K562 (cell line): ENCODE data around the gene SPAG9. TPM values are rescaled to one million over a fixed set of nuclear protein-coding genes. Genes with fewer than 3 reads are reported as not detected.

Experiments
- ASH1L ChIP-seq: fragments of 450-650 bp; IDR thresholded peaks from 2 replicates; pipeline ENCODE4 v1.6.1; 2018; ENCODE audit warnings: borderline replicate concordance, mild to moderate bottlenecking, low read depth; ENCODE audit not compliant: partially characterized antibody
- BACH1 ChIP-seq: fragments of 200-800 bp; sonication (Bioruptor generic); IDR thresholded peaks from 2 replicates; pipeline ENCODE4 v1.6.1; 2016; ENCODE audit warnings: missing genetic modification characterization, missing compliant biosample characterization
- EP300 ChIP-seq: IDR thresholded peaks from 2 replicates; pipeline ENCODE4 v1.6.1; 2012; ENCODE audit warnings: low read length, improper control_type of control experiment
- GABPA ChIP-seq: fragments of 200-800 bp; sonication (Bioruptor generic); conservative IDR thresholded peaks from 2 replicates; pipeline ENCODE4 v1.6.1; 2016; ENCODE audit warnings: low read depth, missing genetic modification characterization, missing compliant biosample characterization
- HIVEP1 ChIP-seq: fragments of 250-450 bp; sonication (Bioruptor Pico); IDR thresholded peaks from 2 replicates; pipeline ENCODE4 v1.4.0; 2020; ENCODE audit warnings: mild to moderate bottlenecking
- IFI16 ChIP-seq: fragments of 250-450 bp; sonication (Bioruptor Pico); IDR thresholded peaks from 2 replicates; pipeline ENCODE4 v2.1.2; 2022; ENCODE audit warnings: mild to moderate bottlenecking, inconsistent platforms
- LARP7 ChIP-seq: fragments of 450-650 bp; IDR thresholded peaks from 2 replicates; pipeline ENCODE4 v1.6.1; 2016
- MAFG ChIP-seq: fragments of 450-650 bp; conservative IDR thresholded peaks from 2 replicates; pipeline ENCODE4 v1.6.1; 2016; ENCODE audit warnings: missing genetic modification characterization, missing compliant biosample characterization
- NR4A1 ChIP-seq, 2 experiments: fragments of 250-450 bp in 1 of 2; fragments of 450-650 bp in 1 of 2; sonication (Bioruptor Pico) in 1 of 2; IDR thresholded peaks; 2 replicates each; pipeline versions ENCODE4 v1.4.0 to v1.6.1; 2016 to 2020; ENCODE audit warnings: mild to moderate bottlenecking in 2 of 2, missing compliant biosample characterization in 1 of 2, missing genetic modification characterization in 1 of 2, moderate library complexity in 1 of 2
- RNF2 ChIP-seq: sonication (generic); IDR thresholded peaks from 2 replicates; pipeline ENCODE4 v1.6.1; 2016
- SMAD4 ChIP-seq: fragments of 250-450 bp; sonication (Bioruptor Pico); conservative IDR thresholded peaks from 2 replicates; pipeline ENCODE4 v1.8.0; 2021; ENCODE audit warnings: inconsistent platforms, mild to moderate bottlenecking, moderate library complexity
- SRSF7 ChIP-seq: fragments of 200-400 bp; formaldehyde crosslinking; optimal IDR thresholded peaks from 2 replicates; pipeline ENCODE3; 2017; ENCODE audit warnings: mild to moderate bottlenecking, low read depth, low read length
- polyA plus RNA-seq, 8 experiments: library from polyadenylated mRNA; depleted of rRNA in 4 of 8; stranded (reverse) in 5 of 8; unstranded in 3 of 8; fragments of >200 nt; fragmentation: Nextera tagmentation in 2 of 8; fragmentation: Illumina TruSeq in 1 of 8; extraction: Ambion mirVana in 2 of 8; extraction: Trizol in 1 of 8; gene quantifications; 2 replicates each; pipeline versions ENCODE4 v1.2.1 to v1.2.3, GENCODE V29; 2011 to 2014; ENCODE audit warnings: inconsistent platforms in 1 of 8, missing spikeins in 1 of 8
- total RNA-seq, 7 experiments: library from RNA; depleted of rRNA in 6 of 7; stranded (reverse); fragments of >200 nt in 6 of 7; fragmentation: Illumina TruSeq in 2 of 7; extraction: Trizol in 2 of 7; gene quantifications; 2 replicates each; pipeline versions ENCODE4 v1.2.1 to v1.2.3, GENCODE V29; 2011 to 2021; ENCODE audit warnings: low replicate concordance in 1 of 7
- TF ChIP-seq, protein P1 (sequence below): fragments of 450-650 bp; IDR thresholded peaks from 2 replicates; pipeline ENCODE4 v1.6.1; 2016
- TF ChIP-seq, protein P2 (sequence below), 2 experiments: fragments of 250-450 bp in 1 of 2; fragments of 450-650 bp in 1 of 2; sonication (Bioruptor Pico) in 1 of 2; IDR thresholded peaks; 2 replicates each; pipeline versions ENCODE4 v1.6.1 to v1.8.0; 2016 to 2021; ENCODE audit warnings: mild to moderate bottlenecking in 2 of 2, moderate library complexity in 2 of 2, missing compliant biosample characterization in 1 of 2, missing genetic modification characterization in 1 of 2
- TF ChIP-seq, protein P3 (sequence below): fragments of 250-450 bp; sonication (Bioruptor Pico); IDR thresholded peaks from 2 replicates; pipeline ENCODE4 v1.8.0; 2022; ENCODE audit warnings: moderate library complexity, mild to moderate bottlenecking, inconsistent platforms
- TF ChIP-seq, protein P4 (sequence below), 2 experiments: fragments of 450-650 bp; IDR thresholded peaks; 2 replicates each; pipeline ENCODE4 v1.6.1; 2016
- TF ChIP-seq, protein P5 (sequence below): fragments of 450-650 bp; IDR thresholded peaks from 2 replicates; pipeline ENCODE4 v1.6.1; 2017; ENCODE audit warnings: antibody characterized with exemption, mild to moderate bottlenecking

The SPAG9 gene
- total and polyA plus RNA-seq, 9 of the 15 experiments (the other 6 are each of a cell fraction or from before 2014, with no cell fraction given): 12.2 to 99.2 (median 58.2) TPM

DNA sequence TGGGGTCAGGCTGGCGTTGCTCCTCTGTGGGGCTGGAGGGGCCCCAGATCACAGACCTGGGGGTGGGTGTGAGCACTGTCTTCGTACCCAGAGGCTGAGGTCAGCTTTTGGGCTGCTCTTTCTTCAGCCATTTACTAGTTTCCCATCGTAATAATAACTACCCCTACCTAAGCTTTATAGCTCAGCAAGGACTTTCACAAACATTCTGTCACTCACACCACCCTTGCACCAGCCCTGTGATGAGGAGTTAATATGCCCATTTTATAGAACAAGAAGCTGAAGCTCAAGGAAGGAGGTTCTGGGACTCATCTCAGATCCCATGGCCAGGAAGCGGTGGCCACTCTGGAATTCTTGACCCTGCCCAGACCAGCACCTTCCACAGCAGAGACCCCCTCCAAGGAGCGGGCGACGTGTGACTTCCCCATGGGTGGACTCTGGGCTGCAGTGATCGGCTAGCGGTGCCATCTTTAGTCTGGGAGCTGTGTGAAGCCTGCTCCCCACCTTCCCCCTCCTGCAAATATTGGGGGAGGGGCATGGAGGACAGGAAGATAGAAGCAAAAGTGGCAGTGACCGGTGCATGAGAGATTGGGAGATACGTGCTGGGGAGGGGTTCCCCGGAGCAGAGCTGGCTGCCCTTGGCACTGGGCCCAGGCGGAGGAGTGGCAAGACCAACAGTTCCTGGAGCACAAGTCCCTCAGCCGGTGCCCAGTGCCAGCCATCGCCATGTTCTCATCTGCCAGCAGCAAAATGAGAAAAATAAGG lies 172.7 kb downstream of the SPAG9 start (continued):
- TF ChIP-seq BACH1 (tag): 0 out of 2 replicates have a peak, but pooled peaks have one; percentile 19
- TF ChIP-seq, protein P1, sequence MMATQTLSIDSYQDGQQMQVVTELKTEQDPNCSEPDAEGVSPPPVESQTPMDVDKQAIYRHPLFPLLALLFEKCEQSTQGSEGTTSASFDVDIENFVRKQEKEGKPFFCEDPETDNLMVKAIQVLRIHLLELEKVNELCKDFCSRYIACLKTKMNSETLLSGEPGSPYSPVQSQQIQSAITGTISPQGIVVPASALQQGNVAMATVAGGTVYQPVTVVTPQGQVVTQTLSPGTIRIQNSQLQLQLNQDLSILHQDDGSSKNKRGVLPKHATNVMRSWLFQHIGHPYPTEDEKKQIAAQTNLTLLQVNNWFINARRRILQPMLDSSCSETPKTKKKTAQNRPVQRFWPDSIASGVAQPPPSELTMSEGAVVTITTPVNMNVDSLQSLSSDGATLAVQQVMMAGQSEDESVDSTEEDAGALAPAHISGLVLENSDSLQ: peak; percentile 44; the same call in 1 of the 2 replicates
- TF ChIP-seq, protein P2, sequence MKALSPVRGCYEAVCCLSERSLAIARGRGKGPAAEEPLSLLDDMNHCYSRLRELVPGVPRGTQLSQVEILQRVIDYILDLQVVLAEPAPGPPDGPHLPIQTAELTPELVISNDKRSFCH (CRISPR knock-in tag; IDR thresholded peaks at IDR 0.05): no peak
- TF ChIP-seq, protein P2 (tag; IDR thresholded peaks at IDR 0.05): peak; percentile 48; the same call in 1 of the 2 replicates
- TF ChIP-seq, protein P3, sequence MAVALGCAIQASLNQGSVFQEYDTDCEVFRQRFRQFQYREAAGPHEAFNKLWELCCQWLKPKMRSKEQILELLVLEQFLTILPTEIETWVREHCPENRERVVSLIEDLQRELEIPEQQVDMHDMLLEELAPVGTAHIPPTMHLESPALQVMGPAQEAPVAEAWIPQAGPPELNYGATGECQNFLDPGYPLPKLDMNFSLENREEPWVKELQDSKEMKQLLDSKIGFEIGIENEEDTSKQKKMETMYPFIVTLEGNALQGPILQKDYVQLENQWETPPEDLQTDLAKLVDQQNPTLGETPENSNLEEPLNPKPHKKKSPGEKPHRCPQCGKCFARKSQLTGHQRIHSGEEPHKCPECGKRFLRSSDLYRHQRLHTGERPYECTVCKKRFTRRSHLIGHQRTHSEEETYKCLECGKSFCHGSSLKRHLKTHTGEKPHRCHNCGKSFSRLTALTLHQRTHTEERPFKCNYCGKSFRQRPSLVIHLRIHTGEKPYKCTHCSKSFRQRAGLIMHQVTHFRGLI: 0 out of 2 replicates have a peak, but pooled peaks have one; percentile 19
- 0 out of 2 replicates have a peak, but pooled peaks have one; percentile 57 for TF ChIP-seq HIVEP1
- TF ChIP-seq, protein P4, sequence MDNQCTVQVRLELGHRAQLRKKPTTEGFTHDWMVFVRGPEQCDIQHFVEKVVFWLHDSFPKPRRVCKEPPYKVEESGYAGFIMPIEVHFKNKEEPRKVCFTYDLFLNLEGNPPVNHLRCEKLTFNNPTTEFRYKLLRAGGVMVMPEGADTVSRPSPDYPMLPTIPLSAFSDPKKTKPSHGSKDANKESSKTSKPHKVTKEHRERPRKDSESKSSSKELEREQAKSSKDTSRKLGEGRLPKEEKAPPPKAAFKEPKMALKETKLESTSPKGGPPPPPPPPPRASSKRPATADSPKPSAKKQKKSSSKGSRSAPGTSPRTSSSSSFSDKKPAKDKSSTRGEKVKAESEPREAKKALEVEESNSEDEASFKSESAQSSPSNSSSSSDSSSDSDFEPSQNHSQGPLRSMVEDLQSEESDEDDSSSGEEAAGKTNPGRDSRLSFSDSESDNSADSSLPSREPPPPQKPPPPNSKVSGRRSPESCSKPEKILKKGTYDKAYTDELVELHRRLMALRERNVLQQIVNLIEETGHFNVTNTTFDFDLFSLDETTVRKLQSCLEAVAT (IDR thresholded peaks at IDR 0.05): 0 out of 4 replicates have a peak, but pooled peaks of 1 of the 2 experiments have one; percentile 13
- peak; percentile 23; the same call in 1 of the 2 replicates for TF ChIP-seq SMAD4 (CRISPR knock-in tag)
- TF ChIP-seq RNF2: no peak
- no peak for TF ChIP-seq ASH1L
- TF ChIP-seq SRSF7: no peak
- TF ChIP-seq EP300: peak; percentile 31; the same call in 1 of the 2 replicates
- TF ChIP-seq MAFG (tag): 0 out of 2 replicates have a peak, but pooled peaks have one; percentile 3
- no peak for TF ChIP-seq LARP7
- no peak for TF ChIP-seq IFI16 (CRISPR knock-in tag)
- TF ChIP-seq GABPA: 0 out of 2 replicates have a peak, but pooled peaks have one; percentile 23
- no peak for TF ChIP-seq NR4A1 (CRISPR knock-in tag; IDR thresholded peaks at IDR 0.05)
- TF ChIP-seq NR4A1 (tag; IDR thresholded peaks at IDR 0.05): 0 out of 2 replicates have a peak, but pooled peaks have one; percentile 35
- TF ChIP-seq, protein P5, sequence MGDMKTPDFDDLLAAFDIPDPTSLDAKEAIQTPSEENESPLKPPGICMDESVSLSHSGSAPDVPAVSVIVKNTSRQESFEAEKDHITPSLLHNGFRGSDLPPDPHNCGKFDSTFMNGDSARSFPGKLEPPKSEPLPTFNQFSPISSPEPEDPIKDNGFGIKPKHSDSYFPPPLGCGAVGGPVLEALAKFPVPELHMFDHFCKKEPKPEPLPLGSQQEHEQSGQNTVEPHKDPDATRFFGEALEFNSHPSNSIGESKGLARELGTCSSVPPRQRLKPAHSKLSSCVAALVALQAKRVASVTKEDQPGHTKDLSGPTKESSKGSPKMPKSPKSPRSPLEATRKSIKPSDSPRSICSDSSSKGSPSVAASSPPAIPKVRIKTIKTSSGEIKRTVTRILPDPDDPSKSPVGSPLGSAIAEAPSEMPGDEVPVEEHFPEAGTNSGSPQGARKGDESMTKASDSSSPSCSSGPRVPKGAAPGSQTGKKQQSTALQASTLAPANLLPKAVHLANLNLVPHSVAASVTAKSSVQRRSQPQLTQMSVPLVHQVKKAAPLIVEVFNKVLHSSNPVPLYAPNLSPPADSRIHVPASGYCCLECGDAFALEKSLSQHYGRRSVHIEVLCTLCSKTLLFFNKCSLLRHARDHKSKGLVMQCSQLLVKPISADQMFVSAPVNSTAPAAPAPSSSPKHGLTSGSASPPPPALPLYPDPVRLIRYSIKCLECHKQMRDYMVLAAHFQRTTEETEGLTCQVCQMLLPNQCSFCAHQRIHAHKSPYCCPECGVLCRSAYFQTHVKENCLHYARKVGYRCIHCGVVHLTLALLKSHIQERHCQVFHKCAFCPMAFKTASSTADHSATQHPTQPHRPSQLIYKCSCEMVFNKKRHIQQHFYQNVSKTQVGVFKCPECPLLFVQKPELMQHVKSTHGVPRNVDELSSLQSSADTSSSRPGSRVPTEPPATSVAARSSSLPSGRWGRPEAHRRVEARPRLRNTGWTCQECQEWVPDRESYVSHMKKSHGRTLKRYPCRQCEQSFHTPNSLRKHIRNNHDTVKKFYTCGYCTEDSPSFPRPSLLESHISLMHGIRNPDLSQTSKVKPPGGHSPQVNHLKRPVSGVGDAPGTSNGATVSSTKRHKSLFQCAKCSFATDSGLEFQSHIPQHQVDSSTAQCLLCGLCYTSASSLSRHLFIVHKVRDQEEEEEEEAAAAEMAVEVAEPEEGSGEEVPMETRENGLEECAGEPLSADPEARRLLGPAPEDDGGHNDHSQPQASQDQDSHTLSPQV: peak; percentile 48; the same call in 1 of the 2 replicates
